ENCODE results near the gene MEI1.

DNA sequence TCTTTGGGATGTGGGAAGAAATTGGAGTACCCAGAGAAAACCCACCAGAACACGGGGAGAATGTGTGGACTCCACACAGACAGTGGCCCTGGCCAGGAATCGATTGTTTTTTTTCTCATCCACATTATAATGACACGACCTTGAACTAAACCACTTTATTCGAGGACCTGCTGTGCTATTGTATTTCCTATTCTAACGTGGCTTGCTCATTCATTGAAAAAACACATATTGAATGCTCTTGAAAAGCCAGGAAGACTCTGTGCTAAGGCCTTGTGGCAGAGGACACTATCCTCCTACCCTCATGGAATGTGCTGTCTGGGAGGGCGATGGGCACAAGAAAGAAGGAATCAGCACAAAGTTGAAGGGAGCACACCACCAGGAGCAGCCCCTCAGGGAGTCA, 124.5 kb downstream of the MEI1 start:
- TF ChIP-seq EZH2 (IDR thresholded peaks at IDR 0.05; ENCODE audit: borderline replicate concordance, insufficient read depth, low read length, poor library complexity, severe bottlenecking) (no peak), CTCF (IDR thresholded peaks at IDR 0.05; ENCODE audit: poor library complexity, severe bottlenecking) (no peak), POLR2AphosphoS5 (IDR thresholded peaks at IDR 0.05) (no peak), REST (IDR thresholded peaks at IDR 0.05; ENCODE audit: borderline replicate concordance) (no peak), TAF1 (IDR thresholded peaks at IDR 0.05; ENCODE audit: low read depth) (no peak), RAD21 (conservative IDR thresholded peaks at IDR 0.05) (no peak), MXI1 (conservative IDR thresholded peaks at IDR 0.05; ENCODE audit: poor library complexity, severe bottlenecking) (no peak), EP300 (conservative IDR thresholded peaks at IDR 0.05; ENCODE audit: poor library complexity, severe bottlenecking) (no peak)
